Heart left ventricle (tissue), 13 donors: ENCODE data around the gene MYOCD.

ENCODE experiments used
- CTCF ChIP-seq, 12 donors: fragments of 200-600 bp; sonication (generic) in 4 of 12; IDR thresholded peaks; one replicate each; pipeline versions ENCODE4 v1.5.0 to v1.8.0; 2018 to 2022; ENCODE audit warnings: antibody characterized with exemption in 12 of 12, mild to moderate bottlenecking in 5 of 12
- POLR2A ChIP-seq, 2 donors: fragments of 450-650 bp; IDR thresholded peaks; one replicate each; pipeline ENCODE4 v1.6.1; 2017; ENCODE audit warnings: antibody characterized with exemption in 2 of 2, mild to moderate bottlenecking in 2 of 2, moderate library complexity in 2 of 2
- donor health status: ischemic (EF 13 %, LVEDD 7.1; RV severe dilation, severe dysfunction).
- donor health status: DM: no; HTN: yes; CAD: no.
- donor health status: DM: no; HTN: no; CAD: no.
- donor health status: ischemic (EF 25% LVEDD 6.9; RV normal size, moderate dysfunction).
- donor health status: ischemic (EF 25% LVEDD 5.7; RV mildly dilated, moderate dysfunction).
- donor health status: ischemic (EF 35%, LVEDD 5.7; RV mildly dilated, moderate dysfunction).
- donor health status: nonischemic (EF 11% LVEDD 7.7; RV severe dilation, severe dysfunction).
- donor health status: DM: yes; HTN: yes; CAD: no.
- donor health status: PGD.
- donor health status: ischemic (EF 29% LVEDD 5.4; RV normal size, mild dysfunction).
- donor health status: nonischemic (EF 23%, LVEDD 6.1; RV moderate dilation, normal function).

GRCh38 chr17:12813664-12814063 is 148.0 kb downstream of the MYOCD start:
- no peak for TF ChIP-seq CTCF (IDR thresholded peaks at IDR 0.05)
- TF ChIP-seq POLR2A (IDR thresholded peaks at IDR 0.05), result no peak
